ENCODE data around the gene TXNDC17. TPM values are rescaled to one million over a fixed set of nuclear protein-coding genes. Genes with fewer than 3 reads are reported as not detected.

Gene TXNDC17
- total RNA-seq, 1 donor from 2014 or later = 164 TPM

DNA sequence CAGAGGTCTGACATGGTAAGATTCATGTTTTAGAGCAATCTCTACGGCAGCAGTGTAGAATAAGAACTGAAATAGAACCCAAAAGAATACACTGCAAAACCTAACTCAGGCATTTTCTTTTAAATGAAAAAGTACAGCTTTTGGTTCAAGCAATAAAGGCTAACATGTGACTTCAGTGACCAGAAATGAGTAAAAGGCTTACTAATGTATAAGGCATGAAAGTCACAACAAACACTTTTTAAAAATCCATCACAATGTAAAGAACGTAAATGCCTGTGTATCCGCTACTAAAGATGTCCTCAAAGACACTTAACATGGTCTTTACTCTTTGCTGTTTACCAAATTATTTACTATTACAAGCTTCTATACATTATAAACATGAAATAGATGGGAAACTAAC, 16.9 kb upstream of the TXNDC17 start:
- no peaks in the 10 kb centered on the region for H3K27me3 ChIP-seq
- TF ChIP-seq POLR2A (IDR thresholded peaks at IDR 0.05) (no peak), POLR2AphosphoS5 (IDR thresholded peaks at IDR 0.05; ENCODE audit: insufficient read depth in 1 of 2, low read depth in 1 of 2) (no peak)
- TF ChIP-seq, protein P1, sequence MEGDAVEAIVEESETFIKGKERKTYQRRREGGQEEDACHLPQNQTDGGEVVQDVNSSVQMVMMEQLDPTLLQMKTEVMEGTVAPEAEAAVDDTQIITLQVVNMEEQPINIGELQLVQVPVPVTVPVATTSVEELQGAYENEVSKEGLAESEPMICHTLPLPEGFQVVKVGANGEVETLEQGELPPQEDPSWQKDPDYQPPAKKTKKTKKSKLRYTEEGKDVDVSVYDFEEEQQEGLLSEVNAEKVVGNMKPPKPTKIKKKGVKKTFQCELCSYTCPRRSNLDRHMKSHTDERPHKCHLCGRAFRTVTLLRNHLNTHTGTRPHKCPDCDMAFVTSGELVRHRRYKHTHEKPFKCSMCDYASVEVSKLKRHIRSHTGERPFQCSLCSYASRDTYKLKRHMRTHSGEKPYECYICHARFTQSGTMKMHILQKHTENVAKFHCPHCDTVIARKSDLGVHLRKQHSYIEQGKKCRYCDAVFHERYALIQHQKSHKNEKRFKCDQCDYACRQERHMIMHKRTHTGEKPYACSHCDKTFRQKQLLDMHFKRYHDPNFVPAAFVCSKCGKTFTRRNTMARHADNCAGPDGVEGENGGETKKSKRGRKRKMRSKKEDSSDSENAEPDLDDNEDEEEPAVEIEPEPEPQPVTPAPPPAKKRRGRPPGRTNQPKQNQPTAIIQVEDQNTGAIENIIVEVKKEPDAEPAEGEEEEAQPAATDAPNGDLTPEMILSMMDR (IDR thresholded peaks at IDR 0.05) = no peak
- no peak for DNase-seq (ENCODE audit: extremely low spot score in 2 of 2)
- peaks cover 0 to 59% of the 10 kb centered on the region in 2 donors for H3K36me3 ChIP-seq
- no peak overlapping the region for H3K4me3 ChIP-seq
- no peaks in the 10 kb centered on the region for H3K9me3 ChIP-seq
- intact Hi-C loops (cut with DNase I) = no loop called here
- no peak overlapping the region for H3K27ac ChIP-seq
- H3K4me1 ChIP-seq = no peaks in the 10 kb centered on the region

DNA sequence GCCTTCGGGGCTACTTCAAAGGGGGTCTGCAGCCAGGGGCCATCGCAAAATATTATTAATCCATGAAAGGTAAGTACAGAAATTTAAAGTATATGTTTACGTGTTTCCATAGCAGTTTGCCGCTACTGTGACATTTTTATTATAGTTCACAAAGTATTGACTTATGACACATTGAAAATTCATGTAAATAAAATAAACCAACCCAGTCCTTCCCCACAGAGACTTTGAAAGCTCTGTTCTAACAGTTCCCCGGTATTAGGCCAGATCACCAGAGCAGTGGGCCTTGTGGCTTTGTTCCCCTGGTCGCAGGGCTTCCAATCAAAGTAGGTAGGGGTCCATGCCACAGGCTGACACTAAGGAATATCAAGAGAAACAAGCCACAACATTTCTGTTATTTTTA, 14.2 kb upstream of the TXNDC17 start:
- Histone ChIP-seq H3K4me1 (no peaks in the 10 kb centered on the region), H3K9me3 (no peaks in the 10 kb centered on the region), H3K27ac (no peak overlapping the region), H3K27me3 (no peaks in the 10 kb centered on the region), H3K36me3 (peaks cover 0 to 55% of the 10 kb centered on the region in 2 donors), H3K4me3 (no peak overlapping the region)
- DNase-seq (ENCODE audit: extremely low spot score in 2 of 2) = no peak
- intact Hi-C loops (cut with DNase I) = no loop called here
- TF ChIP-seq POLR2AphosphoS5 (IDR thresholded peaks at IDR 0.05; ENCODE audit: insufficient read depth in 1 of 2, low read depth in 1 of 2) = no peak
- no peak for TF ChIP-seq POLR2A (IDR thresholded peaks at IDR 0.05)
- TF ChIP-seq, protein P1 (IDR thresholded peaks at IDR 0.05) = no peak

DNA sequence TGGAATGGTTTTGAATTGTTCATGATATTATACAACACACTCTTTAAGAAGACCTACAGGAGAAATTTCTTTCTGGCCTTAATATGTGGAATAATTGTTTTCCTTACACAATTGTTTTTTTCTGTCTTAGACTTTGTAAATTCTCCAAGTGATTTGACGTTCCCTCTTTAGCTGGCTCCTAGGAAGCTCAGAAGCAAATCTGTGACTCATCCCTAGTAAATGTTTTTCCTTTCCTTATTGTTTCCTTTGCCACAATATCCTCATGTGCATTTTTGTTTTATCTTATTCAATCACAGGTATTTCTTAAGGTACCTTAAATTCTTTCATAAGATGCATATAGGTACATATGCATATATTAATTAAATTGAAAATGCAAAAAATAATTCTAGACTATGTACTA, 13.8 kb upstream of the TXNDC17 start:
- Histone ChIP-seq H3K27ac (no peak overlapping the region), H3K4me3 (no peak overlapping the region), H3K36me3 (peaks cover 0 to 55% of the 10 kb centered on the region in 2 donors), H3K4me1 (no peaks in the 10 kb centered on the region), H3K9me3 (no peaks in the 10 kb centered on the region), H3K27me3 (no peaks in the 10 kb centered on the region)
- TF ChIP-seq POLR2AphosphoS5 (IDR thresholded peaks at IDR 0.05; ENCODE audit: insufficient read depth in 1 of 2, low read depth in 1 of 2) = no peak
- TF ChIP-seq POLR2A (IDR thresholded peaks at IDR 0.05) = no peak
- intact Hi-C loops (cut with DNase I) = no loop called here
- no peak for DNase-seq (ENCODE audit: extremely low spot score in 2 of 2)

DNA sequence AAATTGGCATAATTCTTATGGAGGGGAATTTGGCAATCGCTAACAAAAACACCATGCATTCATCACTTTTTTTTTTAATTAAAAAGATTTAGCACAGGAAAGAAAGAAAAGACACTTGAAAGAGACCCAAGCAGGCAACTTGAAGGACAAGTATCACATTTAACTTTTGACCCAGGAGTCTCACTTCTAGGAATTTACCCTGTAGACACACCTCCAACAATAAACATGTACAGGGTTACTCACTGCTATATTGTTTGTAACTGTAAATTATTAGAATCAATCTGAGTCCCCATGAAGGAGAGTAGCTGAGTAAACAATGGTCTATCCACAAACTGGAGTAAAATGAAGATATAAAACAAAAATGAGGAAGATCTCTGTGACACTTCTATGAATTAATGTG, 10.5 kb upstream of the TXNDC17 start:
- no peak overlapping the region for H3K4me3 ChIP-seq
- TF ChIP-seq POLR2AphosphoS5 (IDR thresholded peaks at IDR 0.05; ENCODE audit: insufficient read depth in 1 of 2, low read depth in 1 of 2) (no peak), POLR2A (IDR thresholded peaks at IDR 0.05) (no peak)
- TF ChIP-seq, protein P1 (IDR thresholded peaks at IDR 0.05) = no peak
- no peak overlapping the region for H3K27ac ChIP-seq
- no peaks in the 10 kb centered on the region for H3K27me3 ChIP-seq
- intact Hi-C loops (cut with DNase I) = no loop called here
- no peaks in the 10 kb centered on the region for H3K9me3 ChIP-seq
- H3K4me1 ChIP-seq = no peaks in the 10 kb centered on the region
- DNase-seq (ENCODE audit: extremely low spot score in 2 of 2) = no peak
- H3K36me3 ChIP-seq = peaks cover 0 to 48% of the 10 kb centered on the region in 2 donors

DNA sequence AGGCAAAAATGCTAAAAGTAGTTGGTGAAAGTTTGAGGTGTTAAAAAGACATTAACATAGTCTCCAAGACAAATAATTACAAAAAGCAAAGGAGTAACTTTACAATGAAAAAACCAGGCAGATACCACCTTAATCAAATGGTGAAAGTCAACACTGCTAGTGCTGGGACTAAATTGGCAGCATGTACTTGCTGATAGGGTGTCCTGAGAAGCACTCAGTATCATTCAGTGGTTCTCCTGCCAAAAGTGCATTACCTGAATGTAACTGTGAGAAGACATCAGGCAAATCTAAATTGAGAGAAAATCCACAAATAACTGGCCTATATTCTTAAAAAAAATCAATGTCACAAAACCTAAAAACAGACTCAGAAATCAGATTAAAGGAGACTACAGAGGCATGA, 8.3 kb upstream of the TXNDC17 start:
- H3K27me3 ChIP-seq = no peaks in the 10 kb centered on the region
- H3K27ac ChIP-seq = no peak overlapping the region
- no peak for DNase-seq (ENCODE audit: extremely low spot score in 2 of 2)
- peaks cover 0 to 35% of the 10 kb centered on the region in 2 donors for H3K36me3 ChIP-seq
- H3K9me3 ChIP-seq = no peaks in the 10 kb centered on the region
- H3K4me3 ChIP-seq = no peak overlapping the region
- intact Hi-C loops (cut with DNase I) = no loop called here
- H3K4me1 ChIP-seq = peaks cover 6% of the 10 kb centered on the region
- TF ChIP-seq POLR2A (IDR thresholded peaks at IDR 0.05) = no peak
- TF ChIP-seq POLR2AphosphoS5 (IDR thresholded peaks at IDR 0.05; ENCODE audit: insufficient read depth in 1 of 2, low read depth in 1 of 2) = no peak
- TF ChIP-seq, protein P1 (IDR thresholded peaks at IDR 0.05) = no peak
